RPMI7951 (cell line): ENCODE data around the gene SFXN3. TPM values are rescaled to one million over a fixed set of nuclear protein-coding genes. Genes with fewer than 3 reads are reported as not detected.
"Not testable (repeated sequence)": the region's sequence is repeated elsewhere in the genome, so short reads cannot be mapped to it uniquely, and the experiment has no call there.

Source experiments
- DNase-seq: peaks from one replicate; pipeline ENCODE4 v3.0.0-alpha.2; 2012; ENCODE audit warnings: low read depth
- total RNA-seq: library from RNA; depleted of rRNA; stranded (reverse); fragments of >200 nt; shearing (Covaris generic); gene quantifications from 2 replicates; pipeline ENCODE4 v1.2.3, GENCODE V29; 2014

The SFXN3 gene
- total RNA-seq, 1 experiment from 2014 or later: 125 TPM

GRCh38 chr10:101015582-101015973 lies 15.5 kb upstream of the SFXN3 start:
- no peak for DNase-seq

GRCh38 chr10:101016814-101017213 lies 14.2 kb upstream of the SFXN3 start:
- no peak for DNase-seq

GRCh38 chr10:101018118-101018599 lies 12.9 kb upstream of the SFXN3 start:
- DNase-seq: no peak

GRCh38 chr10:101018600-101019439 lies 12.2 kb upstream of the SFXN3 start:
- DNase-seq: peak; percentile 76

- no peak for DNase-seq
Observed at GRCh38 chr10:101019440-101019703, 11.7 kb upstream of the SFXN3 start.

GRCh38 chr10:101020427-101021075 lies 10.5 kb upstream of the SFXN3 start:
- no peak for DNase-seq

GRCh38 chr10:101021239-101021638 lies 9.8 kb upstream of the SFXN3 start:
- no peak for DNase-seq

GRCh38 chr10:101021692-101022251 lies 9.3 kb upstream of the SFXN3 start:
- DNase-seq: no peak

GRCh38 chr10:101022967-101023705 lies 7.9 kb upstream of the SFXN3 start:
- no peak for DNase-seq

GRCh38 chr10:101027106-101027720 lies 3.8 kb upstream of the SFXN3 start:
- no peak for DNase-seq

- no peak for DNase-seq
Observed at GRCh38 chr10:101028446-101029337, 2.3 kb upstream of the SFXN3 start.

- DNase-seq: no peak
Observed at GRCh38 chr10:101029520-101030295, 1.3 kb upstream of the SFXN3 start.

- no peak for DNase-seq
Observed at GRCh38 chr10:101030496-101031127, 422 bp upstream of the SFXN3 start.

- peak; percentile 77 for DNase-seq
Observed at GRCh38 chr10:101031796-101032636, 982 bp downstream of the SFXN3 start.

- peak; percentile 97 for DNase-seq
Observed at GRCh38 chr10:101032637-101033224, 1.7 kb downstream of the SFXN3 start.

GRCh38 chr10:101033276-101033675 lies 2.2 kb downstream of the SFXN3 start:
- no peak for DNase-seq

- DNase-seq: not testable (repeated sequence)
Observed at GRCh38 chr10:101034404-101034803, 3.4 kb downstream of the SFXN3 start.

GRCh38 chr10:101035314-101035713 lies 4.3 kb downstream of the SFXN3 start:
- DNase-seq: no peak
